Measurements from ENCODE around the gene PKNOX2.

PKNOX2 gene

GRCh38 chr11:125371431-125371935, 206.9 kb downstream of the PKNOX2 start:
- DNase-seq (ENCODE audit: low spot score), result no peak
- TF ChIP-seq CTCF (IDR thresholded peaks at IDR 0.05; ENCODE audit: extremely low read depth, missing control alignments), result no peak

- TF ChIP-seq CTCF (IDR thresholded peaks at IDR 0.05; ENCODE audit: extremely low read depth, missing control alignments), result no peak
Observed at GRCh38 chr11:125372088-125372487, 207.5 kb downstream of the PKNOX2 start.

GRCh38 chr11:125372911-125373310, 208.4 kb downstream of the PKNOX2 start:
- DNase-seq (ENCODE audit: low spot score), result no peak
- no peak for TF ChIP-seq CTCF (IDR thresholded peaks at IDR 0.05; ENCODE audit: extremely low read depth, missing control alignments)

More at GRCh38 chr11:125372088-125372487, 207.5 kb downstream of the PKNOX2 start:
- DNase-seq (ENCODE audit: low spot score), result no peak

GRCh38 chr11:125373426-125374391, 209.2 kb downstream of the PKNOX2 start:
- no peak for TF ChIP-seq CTCF (IDR thresholded peaks at IDR 0.05; ENCODE audit: extremely low read depth, missing control alignments)
- no peak for DNase-seq (ENCODE audit: low spot score)

- no peak for DNase-seq (ENCODE audit: low spot score)
- no peak for TF ChIP-seq CTCF (IDR thresholded peaks at IDR 0.05; ENCODE audit: extremely low read depth, missing control alignments)
Observed at GRCh38 chr11:125374398-125374797, 209.8 kb downstream of the PKNOX2 start.

- no peak for TF ChIP-seq CTCF (IDR thresholded peaks at IDR 0.05; ENCODE audit: extremely low read depth, missing control alignments)
- no peak for DNase-seq (ENCODE audit: low spot score)
Observed at GRCh38 chr11:125375146-125375545, 210.6 kb downstream of the PKNOX2 start.

GRCh38 chr11:125376117-125376516, 211.6 kb downstream of the PKNOX2 start:
- no peak for TF ChIP-seq CTCF (IDR thresholded peaks at IDR 0.05; ENCODE audit: extremely low read depth, missing control alignments)

More at GRCh38 chr11:125376117-125376516, 211.6 kb downstream of the PKNOX2 start:
- DNase-seq (ENCODE audit: low spot score), result no peak

Data from GM20000 (cell line).